KG1 (cell line): ENCODE measurements around the gene MYH14.
"Not testable (repeated sequence)": the region's sequence is repeated elsewhere in the genome, so short reads cannot be mapped to it uniquely, and the experiment has no call there.

Source experiments
- DNase-seq: peaks from one replicate; lab custom pipeline; 2025; lab: John Stamatoyannopoulos, UW

MYH14 gene

GRCh38 chr19:50320051-50320450 is 116.6 kb downstream of the MYH14 start:
- no peak for DNase-seq

DNA sequence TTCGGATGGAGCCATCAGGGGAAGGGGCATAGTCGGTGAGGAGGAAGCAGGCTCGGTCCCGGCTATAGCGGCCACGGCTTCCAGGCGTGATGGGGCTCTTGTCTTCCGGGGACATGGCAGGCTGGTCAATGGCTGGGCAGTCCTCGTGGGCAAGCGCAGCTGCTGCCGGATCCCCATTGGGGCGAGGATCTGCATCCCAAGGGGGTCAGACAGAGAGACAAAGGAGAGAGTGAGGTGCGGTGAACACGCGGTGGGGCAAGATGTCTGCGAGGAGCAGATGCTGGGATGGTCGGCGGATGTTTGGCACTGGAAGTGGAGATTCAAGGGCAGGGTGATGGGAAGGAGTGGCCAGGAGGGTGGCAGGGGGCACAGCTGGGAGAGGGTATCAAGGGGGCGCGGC is 117.2 kb downstream of the MYH14 start:
- no peak for DNase-seq

DNA sequence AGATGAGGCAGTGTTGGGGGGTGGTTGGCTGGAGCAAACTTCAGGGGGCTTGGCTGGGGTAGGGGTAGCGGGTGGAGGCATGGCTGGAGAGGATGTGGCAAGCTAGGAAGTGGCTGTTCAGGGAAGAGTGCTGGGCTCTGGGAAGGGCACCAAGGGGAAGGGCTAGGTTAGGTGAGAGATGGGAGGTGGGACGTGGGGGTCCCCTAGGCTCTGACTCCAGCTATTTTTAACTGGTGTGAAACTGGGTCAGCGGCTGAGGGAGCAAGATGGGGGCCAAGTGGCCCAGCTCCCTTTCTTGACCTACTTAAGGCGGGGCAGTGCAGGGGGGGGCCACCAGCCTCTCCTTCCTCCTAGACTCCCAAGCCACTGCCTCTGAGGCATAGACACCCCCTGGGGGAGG is 118.4 kb downstream of the MYH14 start:
- no peak for DNase-seq

- no peak for DNase-seq
Observed at GRCh38 chr19:50322234-50322633, 118.8 kb downstream of the MYH14 start.

GRCh38 chr19:50322931-50323781 is 119.7 kb downstream of the MYH14 start:
- DNase-seq: no peak

- DNase-seq: no peak
Observed at GRCh38 chr19:50323782-50324133, 120.3 kb downstream of the MYH14 start.

GRCh38 chr19:50324331-50324730 is 120.9 kb downstream of the MYH14 start:
- DNase-seq: no peak

DNA sequence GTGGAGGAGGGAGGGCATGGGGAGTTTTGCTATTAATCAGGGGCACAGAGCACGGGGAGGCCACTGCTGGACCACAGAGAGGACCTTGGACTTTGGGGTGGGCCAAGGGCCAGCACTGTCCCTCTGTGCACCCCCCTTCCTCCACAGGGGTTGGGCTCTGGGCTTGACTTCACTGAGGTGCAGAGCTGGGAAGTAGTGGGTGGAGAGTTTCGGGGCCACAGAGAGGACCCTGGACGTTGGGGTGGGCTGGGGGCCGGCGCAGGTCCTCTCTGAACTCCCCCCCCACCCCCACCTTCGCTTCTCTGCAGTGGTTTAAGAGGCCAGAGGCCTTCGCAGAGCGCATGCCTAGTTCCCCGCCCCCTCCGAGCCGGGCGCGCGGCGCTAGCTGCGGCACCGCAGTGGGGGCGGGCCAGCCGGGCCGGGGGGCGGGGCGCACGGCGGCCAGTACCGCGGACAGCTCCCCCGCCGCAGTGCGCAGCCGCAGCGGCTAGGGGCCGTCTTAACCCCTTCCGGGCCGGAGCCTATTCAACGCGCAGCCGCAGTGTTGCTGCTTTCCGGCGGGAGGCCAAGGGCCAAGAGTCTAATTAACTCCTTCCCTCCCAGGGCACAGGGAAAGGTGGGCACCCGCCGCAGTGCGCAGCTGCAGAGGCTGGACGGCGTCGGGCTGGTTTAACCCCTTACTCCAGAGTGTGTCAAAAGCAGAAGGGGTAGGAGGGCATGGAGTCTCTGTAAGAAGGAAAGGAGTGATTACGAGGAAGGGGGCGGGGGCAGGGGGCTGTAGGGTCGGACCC is 122.1 kb downstream of the MYH14 start:
- no peak for DNase-seq

GRCh38 chr19:50326101-50326664 is 122.8 kb downstream of the MYH14 start:
- DNase-seq: no peak

GRCh38 chr19:50327013-50327412 is 123.6 kb downstream of the MYH14 start:
- DNase-seq: no peak

DNA sequence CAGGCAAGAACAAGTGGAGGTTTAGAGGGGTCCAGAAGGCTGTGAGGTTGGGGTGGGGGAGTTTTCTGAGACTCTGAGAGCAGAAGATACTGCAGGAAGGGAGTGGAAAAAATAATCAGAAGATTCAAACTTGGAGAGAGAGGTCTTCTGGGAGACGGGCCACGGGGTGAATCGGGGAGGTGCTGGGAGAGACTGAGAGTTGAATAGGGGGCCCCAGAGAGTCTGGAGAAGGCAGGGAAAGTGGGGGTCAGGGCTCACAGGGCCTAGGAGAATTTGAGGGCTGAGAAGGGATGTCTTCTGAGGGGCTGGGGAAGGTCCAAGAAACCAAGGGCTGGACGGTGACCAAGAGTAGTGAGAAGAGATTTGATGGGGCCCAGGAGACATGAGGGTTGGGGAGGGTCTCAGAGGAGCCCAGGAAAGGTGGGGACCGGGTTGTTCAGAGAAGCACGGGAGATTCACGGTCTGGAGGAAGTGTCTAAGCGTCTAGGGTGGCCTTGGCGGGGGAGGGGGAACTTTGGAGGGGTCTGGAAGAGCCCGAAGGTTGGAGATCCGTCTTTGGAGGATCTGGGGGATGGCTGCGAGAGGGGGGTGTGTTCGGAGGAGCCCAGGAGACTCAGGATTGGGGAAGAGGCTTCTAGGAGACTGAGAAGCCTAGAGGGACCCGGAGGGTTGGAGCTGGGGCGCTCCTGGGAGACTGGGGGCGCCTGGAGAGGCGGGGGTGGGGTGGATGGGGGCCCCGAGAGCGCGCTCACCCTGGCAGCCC is 124.2 kb downstream of the MYH14 start:
- no peak for DNase-seq

- no peak for DNase-seq
Observed at GRCh38 chr19:50328224-50328872, 124.9 kb downstream of the MYH14 start.

DNA sequence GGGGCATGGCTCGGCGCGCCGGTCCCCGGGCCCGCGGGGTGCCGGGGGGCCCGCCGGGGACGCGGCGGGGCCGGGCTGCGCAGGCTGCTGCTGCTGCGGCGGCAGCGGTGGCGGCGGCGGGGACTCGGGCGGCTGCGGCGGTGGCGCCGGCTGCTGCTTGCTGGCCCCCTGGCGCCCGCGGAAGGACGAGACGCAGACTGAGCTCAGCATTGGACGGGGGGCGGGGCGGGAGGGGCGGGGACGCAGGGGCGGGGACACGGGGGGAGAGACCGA is 125.4 kb downstream of the MYH14 start:
- no peak for DNase-seq

GRCh38 chr19:50329146-50329925 is 125.9 kb downstream of the MYH14 start, which contains the start of gene KCNC3:
TSS of gene KCNC3 (minus strand) at chr19:50329377. CDS start at chr19:50329082, 295 bp downstream.
- DNase-seq: no peak

DNA sequence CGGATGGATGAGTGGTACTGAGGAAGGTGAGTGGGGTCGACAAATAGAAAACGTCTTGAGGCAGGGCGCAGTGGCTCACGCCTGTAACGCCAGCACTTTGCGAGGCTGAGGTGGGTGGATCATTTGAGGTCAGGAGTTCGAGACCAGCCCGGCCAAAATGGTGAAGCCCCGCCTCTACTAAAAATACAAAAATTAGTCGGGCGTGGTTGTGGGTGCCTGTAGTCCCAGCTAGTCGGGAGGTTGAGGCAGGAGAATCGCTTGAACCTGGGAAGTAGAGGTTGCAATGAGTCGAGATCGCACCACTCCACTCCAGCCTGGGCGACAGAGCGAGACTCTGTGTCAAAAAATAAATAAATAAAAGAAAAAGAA is 126.5 kb downstream of the MYH14 start:
- DNase-seq: not testable (repeated sequence)

DNA sequence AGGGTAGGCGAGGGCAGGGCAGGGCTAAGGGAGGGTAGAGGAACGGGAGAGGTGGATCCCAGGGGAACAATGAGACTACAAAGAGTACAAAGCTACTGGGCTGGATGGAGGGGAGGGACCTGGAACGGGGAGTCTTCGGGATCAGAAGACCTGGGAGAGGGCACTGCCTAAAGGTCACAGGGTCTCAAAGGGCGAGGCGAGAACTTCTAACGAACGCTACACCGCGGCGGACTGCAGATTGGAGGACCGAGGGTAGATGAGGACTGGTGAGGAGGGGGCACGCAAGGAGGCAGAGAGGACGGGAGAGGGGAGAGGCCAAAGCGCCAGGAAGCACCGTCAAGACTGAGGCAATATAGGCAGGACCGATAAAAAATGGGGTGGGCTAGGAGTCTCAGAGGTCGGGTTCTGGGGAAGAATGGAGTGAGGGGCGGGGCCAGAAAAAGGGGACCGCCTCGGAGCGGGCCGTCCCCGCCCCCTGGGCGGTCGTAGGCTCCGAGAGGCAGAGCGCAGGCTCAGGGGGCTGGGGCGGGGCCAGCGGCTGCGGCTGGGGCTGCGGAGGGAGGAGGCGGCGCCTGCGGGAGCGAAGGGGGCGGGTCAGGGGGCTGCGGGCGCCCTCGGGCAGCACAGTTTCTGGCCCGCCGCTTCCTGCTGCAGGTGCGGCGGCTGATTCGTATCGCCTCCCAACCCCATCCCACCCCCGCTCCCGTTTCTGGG is 127.1 kb downstream of the MYH14 start:
- no peak for DNase-seq

- DNase-seq: no peak
Observed at GRCh38 chr19:50331221-50331993, 128.0 kb downstream of the MYH14 start.

- DNase-seq: no peak
Observed at GRCh38 chr19:50331994-50332243, 128.5 kb downstream of the MYH14 start.

DNA sequence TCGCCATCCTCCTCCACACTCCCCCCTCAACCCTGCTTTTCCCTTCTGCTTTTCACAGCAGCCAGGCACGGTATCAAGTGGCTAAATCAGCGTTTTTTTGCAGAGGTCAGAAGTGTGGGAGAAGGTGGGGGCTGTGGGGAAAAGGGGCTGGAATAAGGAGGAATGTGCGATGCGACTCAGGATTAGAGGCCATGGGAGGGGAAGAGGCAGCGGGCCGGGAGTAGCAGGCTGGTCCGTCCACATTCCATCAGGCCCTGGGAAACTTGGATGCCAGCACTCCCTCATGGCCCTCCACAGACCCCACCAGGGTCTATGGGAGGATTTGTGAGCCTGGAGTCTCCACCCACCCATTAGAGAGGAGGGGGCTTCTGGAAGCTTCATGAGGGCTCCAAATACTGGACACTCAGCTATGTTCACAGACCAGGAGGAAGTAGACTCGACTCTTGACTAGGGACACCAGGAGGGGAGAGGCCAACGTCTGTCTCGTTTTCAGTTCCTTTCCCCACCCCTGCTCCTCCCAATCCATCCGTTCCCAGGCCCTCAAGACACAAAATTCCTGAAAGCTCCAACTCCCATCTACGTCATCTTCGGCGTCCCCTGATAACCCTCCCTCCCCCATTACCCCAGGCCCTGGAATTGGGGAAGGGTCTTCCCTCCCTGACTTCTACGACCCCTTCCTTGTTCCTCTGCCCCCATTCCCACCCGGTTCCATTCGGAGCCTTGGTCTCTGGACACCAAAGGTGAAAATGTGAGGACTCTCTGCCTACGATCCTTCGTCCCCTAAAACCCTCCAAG is 129.0 kb downstream of the MYH14 start:
- DNase-seq: no peak
